ENCODE measurements around the gene SCAMP3. TPM values are rescaled to one million over a fixed set of nuclear protein-coding genes. Genes with fewer than 3 reads are reported as not detected.

The SCAMP3 gene
- total and polyA plus RNA-seq, 2 of the 4 experiments (the other 2 are of a cell fraction): 30.5 to 118 TPM

- no peak overlapping the region for H2AK5ac ChIP-seq (ENCODE audit: low read depth, low read length)
- H3K9me3 ChIP-seq (ENCODE audit: control insufficient read depth, insufficient read depth, low read length): no peaks in the 10 kb centered on the region
- no CpG with 5 or more reads among the region's 6 CpGs for WGBS, 2 experiments (ENCODE audit: extremely low coverage in 2 of 2, insufficient read length in 1 of 2)
- H2AK9ac ChIP-seq (replicated peaks; ENCODE audit: low read depth, low read length, poor library complexity): no peak overlapping the region
- no peak overlapping the region for H2BK20ac ChIP-seq (ENCODE audit: low read depth, low read length)
- no peak overlapping the region for H4K91ac ChIP-seq (ENCODE audit: insufficient read depth, low read depth, low read length)
- H2AFZ ChIP-seq (replicated peaks; ENCODE audit: low read length, poor library complexity): no peak overlapping the region
- no peak overlapping the region for H3K4ac ChIP-seq (ENCODE audit: low read depth, low read length)
- no peak overlapping the region for H4K8ac ChIP-seq (ENCODE audit: low read depth in 2 of 2, low read length in 2 of 2)
- dilution Hi-C loops (cut with HindIII; ENCODE audit: low sequenced_read_pairs, unreplicated experiment) (no loop called here), intact Hi-C loops (cut with micrococcal nuclease) (no loop called here), in situ Hi-C loops (cut with MboI; ENCODE audit: low sequenced_read_pairs) (no loop called here)
- peaks cover 6% of the 10 kb centered on the region for H3K9me1 ChIP-seq (ENCODE audit: insufficient read depth, low read length)
- no peak for TF ChIP-seq FOS (IDR thresholded peaks at IDR 0.05; ENCODE audit: low read depth, low read length)
- no peak overlapping the region for H2BK15ac ChIP-seq (ENCODE audit: low read depth, low read length)
- H4K5ac ChIP-seq (ENCODE audit: low read depth, low read length): no peak overlapping the region
- peaks cover 58% of the 10 kb centered on the region for H3K36me3 ChIP-seq (ENCODE audit: control insufficient read depth, insufficient read depth, low read length)
- H3K27me3 ChIP-seq (ENCODE audit: control insufficient read depth, insufficient read depth, low read length): no peaks in the 10 kb centered on the region
- H3K56ac ChIP-seq (ENCODE audit: extremely low read depth, insufficient read depth, low read length): no peak overlapping the region
- no TSS peak for BruUV-seq (replicated peaks)
- H2BK5ac ChIP-seq (ENCODE audit: low read depth, low read length, poor library complexity, severe bottlenecking): no peak overlapping the region
- peaks cover 26 to 48% of the 10 kb centered on the region in 2 experiments for H3K79me1 ChIP-seq (ENCODE audit: low read depth in 1 of 2, low read length in 2 of 2)
- H3K23ac ChIP-seq (ENCODE audit: low read depth, low read length): no peak overlapping the region
- no peak overlapping the region for H3K18ac ChIP-seq (ENCODE audit: low read depth, low read length)
- no peak overlapping the region for H3K9ac ChIP-seq (ENCODE audit: low read depth, low read length)
- peaks cover 3% of the 10 kb centered on the region; the same call in 1 of the 2 replicates for H4K20me1 ChIP-seq (ENCODE audit: insufficient read depth, low read length)
- no peak overlapping the region for H3K14ac ChIP-seq (replicated peaks; ENCODE audit: low read depth, low read length)
- no peak for DNase-seq
- ChIA-PET CTCF (interaction anchor here (0.6 to 1.2 kb wide), 3 partner anchors 16 to 308 kb away, joined by 3 read pairs; no protein-coding TSS in a partner anchor), POLR2A (ENCODE audit: unreplicated experiment) (no interaction called here)
- no peak overlapping the region for H3K27ac ChIP-seq (ENCODE audit: insufficient read depth, low read length)
- no peak overlapping the region for H2BK120ac ChIP-seq (ENCODE audit: low read depth, low read length)
- H3K4me1 ChIP-seq (ENCODE audit: control insufficient read depth, insufficient read depth, low read length): no peaks in the 10 kb centered on the region
- no peak for ATAC-seq (ENCODE audit: low read depth)
- no peak overlapping the region for H3K4me3 ChIP-seq (ENCODE audit: insufficient read depth, low read depth, low read length)
- H3K4me2 ChIP-seq (ENCODE audit: low read depth, low read length): no peak overlapping the region
Observed at GRCh38 chr1:155266553-155266952, 4.4 kb upstream of the SCAMP3 start.
